ENCODE data around the gene NFYC.

DNA sequence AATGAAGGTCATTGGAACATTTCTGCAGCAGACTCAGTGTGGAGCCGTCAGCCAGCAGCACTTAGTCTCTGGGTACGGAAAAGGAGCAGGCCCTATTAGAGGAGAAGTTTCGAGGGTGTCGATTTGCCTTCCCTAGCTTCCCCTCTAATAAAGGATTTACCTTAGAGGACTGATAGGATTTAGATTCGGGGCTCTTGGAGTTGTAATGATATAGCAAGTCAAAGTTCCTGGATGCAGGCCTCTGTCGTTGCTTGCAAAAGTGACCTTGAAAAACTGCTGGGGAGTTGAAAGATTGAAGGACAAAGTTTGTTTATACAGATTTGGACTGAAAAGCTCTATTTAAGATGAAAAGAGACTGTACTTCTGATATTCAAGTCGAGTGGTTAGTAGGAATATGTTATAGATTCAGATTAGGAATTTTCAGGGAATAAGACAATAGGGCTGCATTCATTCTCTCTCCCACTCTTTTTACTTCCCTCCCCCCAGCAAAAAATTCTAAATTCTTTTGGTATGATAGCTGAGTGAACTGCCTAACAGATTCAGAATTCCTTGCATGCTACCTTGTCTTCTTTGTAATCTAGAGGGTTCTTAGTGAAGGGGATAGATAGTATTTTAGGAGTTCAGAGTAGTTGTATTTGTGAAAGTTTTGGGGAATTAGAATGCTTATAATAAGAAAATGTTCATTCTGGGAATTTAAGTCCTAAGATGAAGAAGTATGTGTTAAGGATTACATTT is 19.2 kb downstream of the NFYC start:
- TF ChIP-seq CTCF (IDR thresholded peaks at IDR 0.05), result no peak
- no peak for TF ChIP-seq POLR2AphosphoS5 (IDR thresholded peaks at IDR 0.05)

Data from stomach (tissue), 4 donors.